ENCODE results near the gene MAPKAP1.

The MAPKAP1 gene

DNA sequence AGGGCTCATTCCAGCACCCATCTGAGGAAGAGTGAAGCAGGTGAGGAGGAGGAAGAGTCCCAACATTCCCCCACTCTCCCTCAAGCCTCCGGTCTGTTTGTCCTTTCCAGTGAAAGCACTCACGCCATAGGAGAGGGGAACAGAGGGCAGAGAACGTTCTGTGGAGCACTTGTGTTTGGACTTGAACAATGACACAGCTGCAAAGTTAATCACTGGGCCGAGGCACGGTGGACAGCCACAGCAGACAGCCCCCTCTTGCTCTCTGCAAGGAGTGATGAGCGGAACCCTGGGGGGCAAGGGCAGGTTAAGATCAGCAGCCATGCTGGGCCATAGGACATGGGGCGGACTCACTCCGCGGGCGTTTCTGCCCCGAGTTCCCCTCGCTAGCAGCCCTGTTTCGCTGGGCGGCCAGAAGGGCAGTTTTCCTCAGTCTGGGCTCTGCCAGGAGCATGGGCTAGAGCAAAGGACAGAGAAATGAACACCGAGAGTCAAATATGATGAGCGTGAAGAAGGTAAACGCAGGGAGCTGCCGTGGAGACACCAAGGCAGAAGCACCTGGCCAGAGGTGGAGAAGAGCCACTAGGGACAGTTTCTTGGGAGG, 259.7 kb downstream of the MAPKAP1 start:
- TF ChIP-seq, protein P1, sequence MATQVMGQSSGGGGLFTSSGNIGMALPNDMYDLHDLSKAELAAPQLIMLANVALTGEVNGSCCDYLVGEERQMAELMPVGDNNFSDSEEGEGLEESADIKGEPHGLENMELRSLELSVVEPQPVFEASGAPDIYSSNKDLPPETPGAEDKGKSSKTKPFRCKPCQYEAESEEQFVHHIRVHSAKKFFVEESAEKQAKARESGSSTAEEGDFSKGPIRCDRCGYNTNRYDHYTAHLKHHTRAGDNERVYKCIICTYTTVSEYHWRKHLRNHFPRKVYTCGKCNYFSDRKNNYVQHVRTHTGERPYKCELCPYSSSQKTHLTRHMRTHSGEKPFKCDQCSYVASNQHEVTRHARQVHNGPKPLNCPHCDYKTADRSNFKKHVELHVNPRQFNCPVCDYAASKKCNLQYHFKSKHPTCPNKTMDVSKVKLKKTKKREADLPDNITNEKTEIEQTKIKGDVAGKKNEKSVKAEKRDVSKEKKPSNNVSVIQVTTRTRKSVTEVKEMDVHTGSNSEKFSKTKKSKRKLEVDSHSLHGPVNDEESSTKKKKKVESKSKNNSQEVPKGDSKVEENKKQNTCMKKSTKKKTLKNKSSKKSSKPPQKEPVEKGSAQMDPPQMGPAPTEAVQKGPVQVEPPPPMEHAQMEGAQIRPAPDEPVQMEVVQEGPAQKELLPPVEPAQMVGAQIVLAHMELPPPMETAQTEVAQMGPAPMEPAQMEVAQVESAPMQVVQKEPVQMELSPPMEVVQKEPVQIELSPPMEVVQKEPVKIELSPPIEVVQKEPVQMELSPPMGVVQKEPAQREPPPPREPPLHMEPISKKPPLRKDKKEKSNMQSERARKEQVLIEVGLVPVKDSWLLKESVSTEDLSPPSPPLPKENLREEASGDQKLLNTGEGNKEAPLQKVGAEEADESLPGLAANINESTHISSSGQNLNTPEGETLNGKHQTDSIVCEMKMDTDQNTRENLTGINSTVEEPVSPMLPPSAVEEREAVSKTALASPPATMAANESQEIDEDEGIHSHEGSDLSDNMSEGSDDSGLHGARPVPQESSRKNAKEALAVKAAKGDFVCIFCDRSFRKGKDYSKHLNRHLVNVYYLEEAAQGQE (IDR thresholded peaks at IDR 0.05; ENCODE audit: low read depth) = no peak
- TF ChIP-seq CEBPB (IDR thresholded peaks at IDR 0.05) (no peak), EP300 (IDR thresholded peaks at IDR 0.05; ENCODE audit: borderline replicate concordance) (no peak), EGR1 (IDR thresholded peaks at IDR 0.05) (no peak), TEAD4 (IDR thresholded peaks at IDR 0.05) (no peak), TAF1 (IDR thresholded peaks at IDR 0.05; ENCODE audit: low read depth) (no peak), YY1 (IDR thresholded peaks at IDR 0.05; ENCODE audit: low read depth) (no peak), FOXM1 (IDR thresholded peaks at IDR 0.05; ENCODE audit: borderline replicate concordance, low read depth) (no peak), CREB1 (IDR thresholded peaks at IDR 0.05; ENCODE audit: low read depth) (no peak), TCF12 (IDR thresholded peaks at IDR 0.05; ENCODE audit: low read depth) (no peak), ZBTB7A (IDR thresholded peaks at IDR 0.05; ENCODE audit: low read depth) (no peak)

DNA sequence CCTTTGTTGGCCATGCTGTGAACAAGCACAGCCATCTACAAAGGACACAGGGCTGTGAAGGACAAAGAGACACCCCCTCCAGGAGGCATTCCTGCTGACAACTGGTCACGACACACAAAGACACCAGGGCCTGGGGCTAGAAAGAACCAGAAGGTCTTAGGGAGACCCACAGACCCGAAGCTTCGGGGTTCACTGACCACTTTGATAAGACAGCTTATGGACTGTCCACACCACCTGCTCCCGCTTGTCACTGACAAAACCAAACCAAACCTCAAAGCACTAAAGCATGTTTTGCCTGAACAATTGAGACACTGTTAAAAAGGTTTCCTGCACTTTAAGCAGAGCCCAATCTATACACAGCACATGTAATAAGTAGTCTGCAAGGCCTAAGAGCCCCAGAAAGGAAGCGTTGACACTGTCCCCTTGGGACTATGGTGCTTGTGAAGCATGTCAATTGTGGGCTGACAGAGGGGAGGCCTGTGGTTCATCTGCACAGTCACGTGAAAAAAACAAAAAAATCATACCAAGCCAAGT, 260.4 kb downstream of the MAPKAP1 start:
- TF ChIP-seq TEAD4 (IDR thresholded peaks at IDR 0.05) (no peak), YY1 (IDR thresholded peaks at IDR 0.05; ENCODE audit: low read depth) (no peak), USF1 (IDR thresholded peaks at IDR 0.05) (no peak), RAD21 (IDR thresholded peaks at IDR 0.05; ENCODE audit: low read depth) (no peak), EP300 (IDR thresholded peaks at IDR 0.05; ENCODE audit: borderline replicate concordance) (no peak), CREB1 (IDR thresholded peaks at IDR 0.05; ENCODE audit: low read depth) (no peak), CEBPB (IDR thresholded peaks at IDR 0.05) (no peak), TCF12 (IDR thresholded peaks at IDR 0.05; ENCODE audit: low read depth) (no peak), NFIC (IDR thresholded peaks at IDR 0.05) (no peak), EGR1 (IDR thresholded peaks at IDR 0.05) (no peak), ZBTB7A (IDR thresholded peaks at IDR 0.05; ENCODE audit: low read depth) (no peak), MAX (IDR thresholded peaks at IDR 0.05) (no peak), FOXM1 (IDR thresholded peaks at IDR 0.05; ENCODE audit: borderline replicate concordance, low read depth) (no peak), TAF1 (IDR thresholded peaks at IDR 0.05; ENCODE audit: low read depth) (no peak)
- TF ChIP-seq, protein P1 (IDR thresholded peaks at IDR 0.05; ENCODE audit: low read depth) = no peak

- TF ChIP-seq CREB1 (IDR thresholded peaks at IDR 0.05; ENCODE audit: low read depth) = no peak
- no peak for TF ChIP-seq YY1 (IDR thresholded peaks at IDR 0.05; ENCODE audit: low read depth)
- no peak for TF ChIP-seq NFIC (IDR thresholded peaks at IDR 0.05)
- TF ChIP-seq EP300 (IDR thresholded peaks at IDR 0.05; ENCODE audit: borderline replicate concordance) = no peak
- TF ChIP-seq ZBTB7A (IDR thresholded peaks at IDR 0.05; ENCODE audit: low read depth) = no peak
- TF ChIP-seq RAD21 (IDR thresholded peaks at IDR 0.05; ENCODE audit: low read depth) = no peak
These were observed 262.0 kb downstream of the MAPKAP1 start for GRCh38 chr9:125444956-125445506.

DNA sequence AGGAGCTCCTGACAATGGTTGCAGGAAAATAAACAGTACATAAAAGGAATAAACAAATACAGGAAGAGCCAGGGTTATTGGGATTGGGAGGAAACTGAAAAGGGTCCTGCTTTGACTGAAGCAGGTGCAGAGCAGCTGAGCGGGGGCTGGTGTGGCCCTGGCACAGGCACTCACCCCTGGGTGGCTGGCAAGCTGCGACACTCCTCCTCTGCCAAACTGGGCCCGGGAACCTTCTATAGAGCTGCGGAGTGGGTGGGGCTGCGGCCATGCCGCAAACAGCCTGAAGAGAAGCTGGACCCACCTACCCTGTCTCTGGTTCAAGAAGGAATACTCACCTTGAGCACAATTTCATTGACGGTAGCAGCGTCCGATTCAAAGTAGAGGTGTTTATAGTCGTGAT, 262.8 kb downstream of the MAPKAP1 start:
- TF ChIP-seq EP300 (IDR thresholded peaks at IDR 0.05; ENCODE audit: borderline replicate concordance) = no peak
- no peak for TF ChIP-seq EGR1 (IDR thresholded peaks at IDR 0.05)
- no peak for TF ChIP-seq ZBTB7A (IDR thresholded peaks at IDR 0.05; ENCODE audit: low read depth)
- TF ChIP-seq, protein P1 (IDR thresholded peaks at IDR 0.05; ENCODE audit: low read depth) = no peak
- no peak for TF ChIP-seq YY1 (IDR thresholded peaks at IDR 0.05; ENCODE audit: low read depth)
- TF ChIP-seq RAD21 (IDR thresholded peaks at IDR 0.05; ENCODE audit: low read depth) = no peak
- no peak for TF ChIP-seq TCF12 (IDR thresholded peaks at IDR 0.05; ENCODE audit: low read depth)
- no peak for TF ChIP-seq CREB1 (IDR thresholded peaks at IDR 0.05; ENCODE audit: low read depth)
- no peak for TF ChIP-seq USF1 (IDR thresholded peaks at IDR 0.05)
- no peak for TF ChIP-seq FOXM1 (IDR thresholded peaks at IDR 0.05; ENCODE audit: borderline replicate concordance, low read depth)
- no peak for TF ChIP-seq TAF1 (IDR thresholded peaks at IDR 0.05; ENCODE audit: low read depth)
- no peak for TF ChIP-seq NFIC (IDR thresholded peaks at IDR 0.05)
- TF ChIP-seq TEAD4 (IDR thresholded peaks at IDR 0.05) = no peak
- no peak for TF ChIP-seq MAX (IDR thresholded peaks at IDR 0.05)
- no peak for TF ChIP-seq CEBPB (IDR thresholded peaks at IDR 0.05)
